Mesodermal cell (in vitro differentiated cells): ENCODE results near the gene CAMK1D.

ENCODE experiments used
- H3K27ac ChIP-seq: 2 replicates; pipeline ENCODE4 v1.7.0; 2013; ENCODE audit warnings: mild to moderate bottlenecking, low read depth, low read length, moderate library complexity; ENCODE audit not compliant: severe bottlenecking
- H3K36me3 ChIP-seq: 2 replicates; pipeline ENCODE4 v1.7.1; 2013; ENCODE audit warnings: mild to moderate bottlenecking, low read length, moderate library complexity; ENCODE audit not compliant: control insufficient read depth, insufficient read depth
- H3K4me1 ChIP-seq: one replicate; pipeline ENCODE4 v1.7.1; 2013; ENCODE audit warnings: mild to moderate bottlenecking, low read length; ENCODE audit not compliant: insufficient read depth, control insufficient read depth, poor library complexity, severe bottlenecking
- H3K4me3 ChIP-seq: 2 replicates; pipeline ENCODE4 v1.7.0; 2013; ENCODE audit warnings: low read length, control low read depth, mild to moderate bottlenecking; ENCODE audit not compliant: insufficient read depth, poor library complexity, severe bottlenecking; ENCODE audit errors: extremely low read depth
- H3K9me3 ChIP-seq: 2 replicates; pipeline ENCODE4 v1.7.1; 2013; ENCODE audit warnings: mild to moderate bottlenecking, low read length, moderate library complexity; ENCODE audit not compliant: control insufficient read depth
- WGBS, 2 experiments: methylation state at CpG; one replicate each; pipeline ENCODE4 v1.1.5; 2013; ENCODE audit warnings: missing lambda C conversion rate in 2 of 2; ENCODE audit not compliant: insufficient coverage in 2 of 2; 5-methylcytosine and 5-hydroxymethylcytosine counted together

Gene CAMK1D

GRCh38 chr10:12504628-12505027 is 155.3 kb downstream of the CAMK1D start:
- Histone ChIP-seq H3K36me3 (no peaks in the 10 kb centered on the region), H3K27ac (no peak overlapping the region), H3K4me3 (no peak overlapping the region), H3K9me3 (no peaks in the 10 kb centered on the region), H3K4me1 (no peaks in the 10 kb centered on the region)
- 87 to 89% methylated on average over 8 to 10 of the region's 10 CpGs for WGBS, 2 experiments

- Histone ChIP-seq H3K27ac (no peak overlapping the region), H3K4me1 (peaks cover 4% of the 10 kb centered on the region), H3K36me3 (no peaks in the 10 kb centered on the region), H3K4me3 (no peak overlapping the region), H3K9me3 (no peaks in the 10 kb centered on the region)
- WGBS, 2 experiments = 95 to 98% methylated on average over 5 of the region's 6 CpGs
These were observed 156.3 kb downstream of the CAMK1D start for GRCh38 chr10:12505683-12506082.

GRCh38 chr10:12507165-12507850 is 158.0 kb downstream of the CAMK1D start:
- no peak overlapping the region for H3K4me3 ChIP-seq
- H3K4me1 ChIP-seq = peaks cover 4% of the 10 kb centered on the region
- WGBS, 2 experiments = 82 to 90% methylated on average over 8 to 9 of the region's 10 CpGs
- no peak overlapping the region for H3K27ac ChIP-seq
- no peaks in the 10 kb centered on the region for H3K36me3 ChIP-seq
- H3K9me3 ChIP-seq = no peaks in the 10 kb centered on the region

GRCh38 chr10:12508165-12508564 is 158.8 kb downstream of the CAMK1D start:
- Histone ChIP-seq H3K4me3 (no peak overlapping the region), H3K27ac (no peak overlapping the region), H3K36me3 (no peaks in the 10 kb centered on the region), H3K4me1 (peaks cover 4% of the 10 kb centered on the region), H3K9me3 (no peaks in the 10 kb centered on the region)
- 95 to 96% methylated on average over 3 to 5 of the region's 5 CpGs for WGBS, 2 experiments

GRCh38 chr10:12509016-12509793 is 159.9 kb downstream of the CAMK1D start:
- H3K36me3 ChIP-seq = no peaks in the 10 kb centered on the region
- no peaks in the 10 kb centered on the region for H3K9me3 ChIP-seq
- H3K4me1 ChIP-seq = peaks cover 4% of the 10 kb centered on the region
- H3K27ac ChIP-seq = no peak overlapping the region
- WGBS, 2 experiments = 86 to 89% methylated on average over 4 to 5 of the region's 5 CpGs
- no peak overlapping the region for H3K4me3 ChIP-seq

- Histone ChIP-seq H3K4me1 (peaks cover 4% of the 10 kb centered on the region), H3K4me3 (no peak overlapping the region), H3K36me3 (no peaks in the 10 kb centered on the region), H3K27ac (no peak overlapping the region), H3K9me3 (no peaks in the 10 kb centered on the region)
- 92 to 100% methylated on average over 2 of the region's 2 CpGs for WGBS, 2 experiments
These were observed 160.4 kb downstream of the CAMK1D start for GRCh38 chr10:12509794-12510100.

- Histone ChIP-seq H3K9me3 (no peaks in the 10 kb centered on the region), H3K36me3 (no peaks in the 10 kb centered on the region), H3K4me1 (peaks cover 4% of the 10 kb centered on the region), H3K27ac (no peak overlapping the region), H3K4me3 (no peak overlapping the region)
- 77 to 79% methylated on average over 8 of the region's 8 CpGs for WGBS, 2 experiments
These were observed 161.2 kb downstream of the CAMK1D start for GRCh38 chr10:12510501-12510941.

- Histone ChIP-seq H3K9me3 (no peaks in the 10 kb centered on the region), H3K4me1 (peaks cover 7% of the 10 kb centered on the region), H3K36me3 (no peaks in the 10 kb centered on the region), H3K4me3 (no peak overlapping the region), H3K27ac (no peak overlapping the region)
- 67 to 95% methylated on average over 2 to 3 of the region's 4 CpGs for WGBS, 2 experiments
These were observed 161.6 kb downstream of the CAMK1D start for GRCh38 chr10:12510984-12511383.

GRCh38 chr10:12511651-12512050 is 162.3 kb downstream of the CAMK1D start:
- 89 to 94% methylated on average over 8 to 9 of the region's 9 CpGs for WGBS, 2 experiments
- Histone ChIP-seq H3K27ac (no peak overlapping the region), H3K9me3 (no peaks in the 10 kb centered on the region)

GRCh38 chr10:12512332-12513002 is 163.1 kb downstream of the CAMK1D start:
- Histone ChIP-seq H3K36me3 (no peaks in the 10 kb centered on the region), H3K9me3 (no peaks in the 10 kb centered on the region), H3K4me1 (peaks cover 7% of the 10 kb centered on the region), H3K4me3 (no peak overlapping the region), H3K27ac (no peak overlapping the region)
- WGBS, 2 experiments = 91% methylated on average over 16 of the region's 18 CpGs

More at GRCh38 chr10:12511651-12512050, 162.3 kb downstream of the CAMK1D start:
- peaks cover 7% of the 10 kb centered on the region for H3K4me1 ChIP-seq
- no peak overlapping the region for H3K4me3 ChIP-seq
- H3K36me3 ChIP-seq = no peaks in the 10 kb centered on the region
